ENCODE data around the gene BST2.

GRCh38 chr19:17419154-17419620 lies 13.8 kb upstream of the BST2 start:
- TF ChIP-seq CTCF (optimal IDR thresholded peaks at IDR 0.05 in 1 of 3, IDR thresholded peaks at IDR 0.05 in 1 of 3, conservative IDR thresholded peaks at IDR 0.05 in 1 of 3; ENCODE audit: extremely low read depth in 1 of 3, insufficient read depth in 2 of 3, low read length in 3 of 3) = no peak
- TF ChIP-seq EZH2 (IDR thresholded peaks at IDR 0.05; ENCODE audit: low read length) = no peak
